HepG2 (cell line): Measurements from ENCODE around the gene E2F1. TPM values are rescaled to one million over a fixed set of nuclear protein-coding genes. Genes with fewer than 3 reads are reported as not detected.

Experiments
- AKNA ChIP-seq: sonication (generic); formaldehyde crosslinking; IDR thresholded peaks from 2 replicates; pipeline ENCODE4 v1.4.0; 2020; ENCODE audit warnings: missing genetic modification reagents, borderline replicate concordance
- ARHGAP35 ChIP-seq: sonication (generic); formaldehyde crosslinking; IDR thresholded peaks from 2 replicates; pipeline ENCODE4 v1.9.0; 2022; ENCODE audit warnings: mild to moderate bottlenecking, inconsistent platforms, moderate library complexity, missing genetic modification reagents, borderline replicate concordance
- BRD4 ChIP-seq: sonication (generic); formaldehyde crosslinking; IDR thresholded peaks from 2 replicates; pipeline ENCODE4 v1.4.0; 2020; ENCODE audit warnings: missing genetic modification reagents
- FOXA1 ChIP-seq, 2 experiments: fragments of 450-650 bp in 1 of 2; sonication (generic) in 1 of 2; formaldehyde crosslinking in 1 of 2; IDR thresholded peaks; 2 replicates each; pipeline versions ENCODE4 v1.4.0 to v1.6.1; 2016 to 2020; ENCODE audit warnings: missing genetic modification reagents in 1 of 2
- HMGXB3 ChIP-seq: sonication (generic); formaldehyde crosslinking; IDR thresholded peaks from 2 replicates; pipeline ENCODE4 v1.4.0; 2020; ENCODE audit warnings: missing genetic modification reagents, borderline replicate concordance
- KDM4B ChIP-seq: sonication (generic); formaldehyde crosslinking; IDR thresholded peaks from 2 replicates; pipeline ENCODE4 v1.4.0; 2020; ENCODE audit warnings: missing genetic modification reagents
- KLF12 ChIP-seq: sonication (generic); formaldehyde crosslinking; IDR thresholded peaks from 2 replicates; pipeline ENCODE4 v1.4.0; 2020; ENCODE audit warnings: missing genetic modification reagents, borderline replicate concordance
- NFE2 ChIP-seq: sonication (generic); formaldehyde crosslinking; IDR thresholded peaks from 2 replicates; pipeline ENCODE4 v1.4.0; 2020; ENCODE audit warnings: missing genetic modification reagents
- STAT6 ChIP-seq: sonication (generic); formaldehyde crosslinking; IDR thresholded peaks from 2 replicates; pipeline ENCODE4 v1.4.0; 2020; ENCODE audit warnings: missing genetic modification reagents, mild to moderate bottlenecking, borderline replicate concordance
- SUZ12 ChIP-seq: fragments of 150-350 bp; IDR thresholded peaks from 2 replicates; pipeline ENCODE4 v1.6.1; 2014; ENCODE audit warnings: low read depth, low read length
- TARDBP ChIP-seq: sonication (generic); formaldehyde crosslinking; IDR thresholded peaks from 2 replicates; pipeline ENCODE4 v1.8.0; 2022; ENCODE audit warnings: mild to moderate bottlenecking, missing genetic modification reagents
- TEAD2 ChIP-seq: sonication (generic); formaldehyde crosslinking; IDR thresholded peaks from 2 replicates; pipeline ENCODE4 v1.9.0; 2021; ENCODE audit warnings: missing genetic modification reagents
- THAP7 ChIP-seq: sonication (generic); formaldehyde crosslinking; IDR thresholded peaks from 2 replicates; pipeline ENCODE4 v1.8.1; 2023; ENCODE audit warnings: mild to moderate bottlenecking, missing genetic modification reagents
- ZNF253 ChIP-seq: sonication (generic); formaldehyde crosslinking; IDR thresholded peaks from 2 replicates; pipeline ENCODE4 v1.8.0; 2022; ENCODE audit warnings: mild to moderate bottlenecking, missing genetic modification reagents, borderline replicate concordance
- ZNF605 ChIP-seq: sonication (generic); formaldehyde crosslinking; IDR thresholded peaks from 2 replicates; pipeline ENCODE4 v1.8.0; 2022; ENCODE audit warnings: mild to moderate bottlenecking, missing genetic modification reagents
- polyA plus RNA-seq, 8 experiments: library from polyadenylated mRNA; depleted of rRNA in 3 of 8; stranded (reverse) in 7 of 8; unstranded in 1 of 8; fragments of >200 nt; fragmentation: Illumina TruSeq in 4 of 8; extraction: Trizol in 4 of 8; gene quantifications; 2 replicates each; pipeline versions ENCODE4 v1.2.1 to v1.2.3, GENCODE V29; 2011 to 2016; ENCODE audit warnings: low read depth in 4 of 8, missing spikeins in 1 of 8, mixed read lengths in 1 of 8; ENCODE audit not compliant: insufficient read depth in 1 of 8
- total RNA-seq, 5 experiments: library from RNA; depleted of rRNA; stranded (reverse); fragments of >200 nt; fragmentation: Illumina TruSeq; extraction: Trizol; gene quantifications; 2 replicates each; pipeline ENCODE4 v1.2.3, GENCODE V29; 2016; ENCODE audit warnings: low read depth in 1 of 5

The E2F1 gene
- total and polyA plus RNA-seq, 2 of the 13 experiments (the other 11 are each of a cell fraction or from before 2014, with no cell fraction given): 25.5 to 39.4 TPM

DNA sequence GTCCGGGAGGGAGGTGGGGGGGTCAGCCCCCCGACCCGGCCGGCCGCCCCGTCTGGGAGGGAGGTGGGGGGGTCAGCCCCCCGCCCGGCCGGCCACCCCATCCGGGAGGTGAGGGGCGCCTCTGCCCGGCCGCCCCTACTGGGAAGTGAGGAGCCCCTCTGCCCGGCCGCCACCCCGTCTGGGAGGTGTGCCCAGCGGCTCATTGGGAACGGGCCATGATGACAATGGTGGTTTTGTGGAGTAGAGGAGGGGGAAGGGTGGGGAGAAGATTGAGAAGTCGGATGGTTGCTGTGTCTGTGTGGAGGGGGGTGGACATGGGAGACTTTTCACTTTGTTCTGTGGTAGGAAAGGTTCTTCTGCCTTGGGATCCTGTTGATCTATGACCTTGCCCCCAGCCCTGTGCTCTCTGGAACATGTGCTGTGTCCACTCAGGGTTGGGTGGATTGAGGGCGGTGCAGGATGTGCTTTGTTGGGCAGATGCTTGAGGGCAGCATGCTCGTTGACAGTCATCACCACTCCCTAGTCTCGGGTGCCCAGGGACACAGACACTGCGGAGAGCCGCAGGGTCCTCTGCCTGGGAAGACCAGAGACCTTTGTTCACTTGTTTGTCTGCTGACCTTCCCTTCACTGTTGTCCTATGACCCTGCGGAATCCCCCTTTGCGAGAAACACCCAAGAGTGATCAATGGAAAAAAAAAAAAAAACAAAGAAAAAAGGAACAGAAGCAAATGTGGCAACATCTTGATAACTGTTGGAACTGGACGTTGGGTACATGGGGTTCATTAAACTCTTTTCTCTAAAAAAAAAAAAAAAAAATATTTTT, 15.7 kb upstream of the E2F1 start (continued):
- TF ChIP-seq AKNA (CRISPR knock-in tag) (no peak), HMGXB3 (no peak), TARDBP (CRISPR knock-in tag) (peak; percentile 97), BRD4 (0 out of 2 replicates have a peak, but pooled peaks have one; percentile 58), ARHGAP35 (CRISPR knock-in tag) (no peak), ZNF253 (CRISPR knock-in tag) (no peak), NFE2 (CRISPR knock-in tag) (no peak), THAP7 (CRISPR knock-in tag) (no peak), STAT6 (peak; percentile 52; the same call in 1 of the 2 replicates), FOXA1 (IDR thresholded peaks at IDR 0.05) (0 out of 2 replicates have a peak, but pooled peaks have one; percentile 37), FOXA1 (CRISPR knock-in tag; IDR thresholded peaks at IDR 0.05) (peak; percentile 83), ZNF605 (CRISPR knock-in tag) (peak; percentile 85), KLF12 (CRISPR knock-in tag) (0 out of 2 replicates have a peak, but pooled peaks have one; percentile 75), TEAD2 (CRISPR knock-in tag) (no peak), SUZ12 (no peak), KDM4B (no peak)
